Natural killer cell treated with Interleukin-12 subunit alpha and Interleukin-12 subunit beta and Interleukin-15 and Interleukin-18, amount 100 ng/mL, for 72 hours (primary cell): ENCODE measurements around the gene TNFAIP8L3. TPM values are rescaled to one million over a fixed set of nuclear protein-coding genes. Genes with fewer than 3 reads are reported as not detected.

Experiments
- ATAC-seq, 2 donors: fragments of 150-1000 bp; cut with Tn5 transposase in 1 of 2; sonication (Bioruptor Pico), chemical (Tn5 transposase) in 1 of 2; 2 replicates each; pipeline ENCODE4 v1.10.0; 2021
- DNase-seq: peaks from one replicate; pipeline ENCODE4 v3.0.0; 2022; ENCODE audit warnings: low spot score
- H3K27ac Mint-ChIP-seq, 2 donors: 1 replicate in 1 of 2; 2 replicates in 1 of 2; pipeline ENCODE4 v1.8.0; 2022; ENCODE audit warnings: mixed read lengths in 2 of 2, mild to moderate bottlenecking in 1 of 2, moderate library complexity in 1 of 2
- H3K27me3 Mint-ChIP-seq, 2 donors: 1 replicate in 1 of 2; 2 replicates in 1 of 2; pipeline ENCODE4 v1.8.0; 2022; ENCODE audit warnings: mixed read lengths in 2 of 2
- H3K36me3 Mint-ChIP-seq: one replicate; pipeline ENCODE4 v1.8.0; 2022; ENCODE audit warnings: mixed read lengths
- H3K4me1 Mint-ChIP-seq, 2 donors: 1 replicate in 1 of 2; 2 replicates in 1 of 2; pipeline ENCODE4 v1.8.0; 2022; ENCODE audit warnings: low read depth in 2 of 2, mixed read lengths in 2 of 2, mild to moderate bottlenecking in 1 of 2
- H3K4me3 Mint-ChIP-seq: one replicate; pipeline ENCODE4 v1.8.0; 2022; ENCODE audit warnings: mixed read lengths
- H3K9me3 Mint-ChIP-seq: 2 replicates; pipeline ENCODE4 v1.8.0; 2022; ENCODE audit warnings: mixed read lengths
- total RNA-seq, 2 donors: library from RNA; stranded (reverse); gene quantifications; one replicate each; pipeline ENCODE4 v1.2.3, GENCODE V29; 2022

Gene TNFAIP8L3
- total RNA-seq, 2 donors from 2014 or later, result not detected

DNA sequence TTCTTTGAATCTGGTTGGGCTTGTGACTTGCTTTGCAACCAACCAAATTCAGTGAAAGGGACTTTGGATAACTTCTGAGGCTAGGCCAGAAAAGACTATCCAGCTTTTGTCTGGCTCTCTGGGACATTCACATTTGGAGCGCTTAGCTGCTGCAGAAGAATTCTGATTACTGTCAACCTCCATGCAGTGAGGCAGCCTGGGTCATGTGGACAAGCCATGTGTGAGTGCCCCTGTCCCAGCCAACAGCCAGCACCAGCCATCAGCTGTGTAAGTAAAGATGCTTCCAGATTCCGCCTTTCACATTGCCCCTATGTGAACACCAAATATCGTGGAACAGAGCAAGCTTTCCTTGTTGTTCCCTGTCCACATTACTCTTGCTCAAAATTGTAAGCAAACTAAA, 12.9 kb upstream of the TNFAIP8L3 start:
- Mint-ChIP-seq H3K27ac (no peak overlapping the region), H3K9me3 (no peaks in the 10 kb centered on the region), H3K27me3 (peaks cover 35 to 54% of the 10 kb centered on the region in 2 donors), H3K4me3 (no peak overlapping the region), H3K4me1 (no peaks in the 10 kb centered on the region), H3K36me3 (no peaks in the 10 kb centered on the region)
- no peak for DNase-seq
- no peak for ATAC-seq

DNA sequence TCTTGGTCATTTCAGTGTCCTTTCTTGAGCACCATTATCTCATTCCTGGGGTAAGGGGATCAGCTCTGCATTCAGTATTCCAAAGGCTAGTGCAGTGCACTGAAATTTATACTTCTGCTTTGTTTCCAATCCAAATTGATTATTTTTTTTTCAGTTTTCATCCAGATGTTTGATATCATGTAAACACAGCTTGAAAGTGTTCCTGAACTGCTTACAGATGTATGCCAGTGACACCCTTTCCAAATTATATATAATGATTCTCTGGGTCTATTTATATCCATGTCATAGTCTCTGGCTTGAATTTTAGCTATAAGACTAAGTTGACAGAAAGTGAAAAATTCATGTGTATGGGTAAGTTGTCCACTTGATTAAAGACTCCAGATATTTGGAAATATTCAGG, 11.8 kb upstream of the TNFAIP8L3 start:
- no peaks in the 10 kb centered on the region for H3K4me1 Mint-ChIP-seq
- H3K4me3 Mint-ChIP-seq, result no peak overlapping the region
- H3K27me3 Mint-ChIP-seq, result peaks cover 36 to 57% of the 10 kb centered on the region in 2 donors
- no peak overlapping the region for H3K27ac Mint-ChIP-seq
- no peaks in the 10 kb centered on the region for H3K36me3 Mint-ChIP-seq
- DNase-seq (no peak), ATAC-seq (no peak)
- H3K9me3 Mint-ChIP-seq, result no peaks in the 10 kb centered on the region

DNA sequence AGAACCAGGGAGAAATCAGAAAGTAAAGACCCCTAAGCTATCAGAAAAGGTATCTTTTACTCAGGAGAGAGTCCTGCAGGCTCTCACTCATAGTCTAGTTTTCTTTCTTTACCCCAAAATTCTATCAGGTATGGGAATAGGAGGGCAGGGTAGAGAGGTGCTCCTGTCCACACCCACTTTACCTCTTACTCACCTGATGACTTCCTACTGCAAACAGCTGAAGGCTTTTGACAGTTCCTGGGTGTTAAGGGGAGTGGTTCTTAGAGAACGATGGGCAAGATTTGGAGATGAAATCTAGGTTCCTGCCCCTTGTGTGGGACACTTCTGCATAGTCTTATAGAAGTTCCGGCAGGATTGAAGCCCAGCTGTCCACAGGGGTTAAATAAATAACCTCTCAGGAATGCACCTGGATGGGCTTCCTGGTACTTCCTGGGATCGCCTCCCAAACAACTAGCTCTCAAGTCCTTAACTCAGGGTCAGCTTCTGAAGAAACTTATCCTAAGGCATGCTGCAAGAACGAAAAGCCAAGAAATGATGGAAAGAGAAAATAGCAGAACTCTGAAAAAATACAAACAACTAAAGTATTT, 10.8 kb upstream of the TNFAIP8L3 start:
- Mint-ChIP-seq H3K4me1 (no peaks in the 10 kb centered on the region), H3K27me3 (peaks cover 40 to 60% of the 10 kb centered on the region in 2 donors), H3K27ac (no peak overlapping the region), H3K9me3 (no peaks in the 10 kb centered on the region), H3K36me3 (no peaks in the 10 kb centered on the region), H3K4me3 (no peak overlapping the region)
- DNase-seq (no peak), ATAC-seq (no peak)

DNA sequence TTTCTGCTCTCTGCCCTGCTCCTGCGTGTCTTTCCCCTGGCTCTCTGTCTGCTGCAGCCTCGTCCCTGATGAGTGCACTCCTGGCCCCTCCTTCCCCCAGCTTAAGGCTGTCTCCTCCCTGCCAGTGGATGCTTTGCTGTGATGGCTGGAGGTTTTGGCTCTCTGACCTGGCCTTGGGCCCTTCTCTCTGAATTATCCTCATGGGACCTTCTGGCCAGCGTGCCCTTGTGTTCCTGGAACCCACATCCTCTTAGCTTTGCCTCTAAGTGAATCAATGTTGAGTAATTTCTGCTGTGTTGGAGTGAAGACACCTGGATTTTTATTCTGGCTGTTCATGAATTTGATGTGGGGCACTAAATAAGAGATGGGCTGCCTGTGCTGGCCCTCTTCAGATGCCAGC, 9.8 kb upstream of the TNFAIP8L3 start:
- no peaks in the 10 kb centered on the region for H3K4me1 Mint-ChIP-seq
- DNase-seq, result no peak
- H3K4me3 Mint-ChIP-seq, result no peak overlapping the region
- H3K36me3 Mint-ChIP-seq, result no peaks in the 10 kb centered on the region
- peaks cover 40 to 61% of the 10 kb centered on the region in 2 donors for H3K27me3 Mint-ChIP-seq
- no peak for ATAC-seq
- no peaks in the 10 kb centered on the region for H3K9me3 Mint-ChIP-seq
- H3K27ac Mint-ChIP-seq, result no peak overlapping the region

DNA sequence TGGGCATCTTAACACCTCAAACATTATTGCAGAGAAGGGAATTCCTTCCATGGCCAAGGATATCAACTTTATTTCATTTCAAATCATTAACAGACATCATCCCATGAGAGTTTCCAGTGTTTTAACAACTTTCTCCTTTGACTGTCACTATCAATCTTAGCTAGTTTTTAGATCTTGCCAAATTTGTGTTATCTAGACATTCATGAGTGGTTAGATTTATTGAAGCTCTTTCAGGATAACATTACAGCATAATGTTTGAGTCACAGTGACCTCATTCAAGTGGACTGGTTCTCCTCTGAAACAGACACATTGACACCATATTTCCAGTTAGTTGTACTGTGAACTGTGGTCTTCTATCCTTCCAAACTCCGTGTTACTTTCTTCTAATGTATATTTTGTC, 8.6 kb upstream of the TNFAIP8L3 start:
- H3K4me3 Mint-ChIP-seq, result no peak overlapping the region
- H3K9me3 Mint-ChIP-seq, result no peaks in the 10 kb centered on the region
- no peak for ATAC-seq
- H3K36me3 Mint-ChIP-seq, result no peaks in the 10 kb centered on the region
- H3K27ac Mint-ChIP-seq, result no peak overlapping the region
- no peaks in the 10 kb centered on the region for H3K4me1 Mint-ChIP-seq
- no peak for DNase-seq
- H3K27me3 Mint-ChIP-seq, result peaks cover 41 to 63% of the 10 kb centered on the region in 2 donors

DNA sequence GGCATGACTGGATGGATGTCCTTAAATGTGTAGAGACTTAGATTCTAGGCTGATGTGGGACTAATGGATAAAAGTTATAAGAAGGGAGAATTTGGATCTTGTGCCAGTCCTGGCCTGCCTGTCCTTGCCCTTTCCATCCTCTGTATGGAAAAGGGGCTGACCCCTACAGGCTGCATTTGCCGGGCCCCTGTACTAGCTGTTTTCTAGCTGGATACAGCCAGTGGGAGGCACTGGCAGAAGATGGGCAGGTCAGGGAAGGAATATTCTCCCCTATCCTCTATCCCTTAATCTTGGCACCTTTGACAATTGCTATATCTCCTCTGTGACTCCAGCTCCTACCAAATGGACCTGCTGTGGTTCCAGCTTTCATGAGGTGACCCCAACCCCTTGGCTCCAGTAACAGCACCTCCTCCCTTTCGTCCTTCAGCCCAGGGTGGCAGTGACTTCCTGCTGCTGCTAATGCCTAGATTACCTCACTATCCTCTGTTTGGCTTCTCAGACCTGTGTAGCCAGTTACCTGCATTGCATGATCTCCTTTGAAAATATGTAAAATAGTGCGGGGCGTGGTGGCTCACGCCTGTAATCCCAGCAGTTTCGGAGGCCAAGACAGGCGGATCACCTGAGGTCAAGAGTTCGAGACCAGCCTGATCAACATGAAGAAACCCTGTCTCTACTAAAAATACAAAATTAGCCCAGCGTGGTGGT, 6.2 kb upstream of the TNFAIP8L3 start:
- no peaks in the 10 kb centered on the region for H3K9me3 Mint-ChIP-seq
- H3K36me3 Mint-ChIP-seq, result no peaks in the 10 kb centered on the region
- H3K27ac Mint-ChIP-seq, result no peak overlapping the region
- ATAC-seq, result no peak
- H3K4me3 Mint-ChIP-seq, result no peak overlapping the region
- H3K4me1 Mint-ChIP-seq, result no peaks in the 10 kb centered on the region
- H3K27me3 Mint-ChIP-seq, result peaks cover 51 to 80% of the 10 kb centered on the region in 2 donors
- no peak for DNase-seq

DNA sequence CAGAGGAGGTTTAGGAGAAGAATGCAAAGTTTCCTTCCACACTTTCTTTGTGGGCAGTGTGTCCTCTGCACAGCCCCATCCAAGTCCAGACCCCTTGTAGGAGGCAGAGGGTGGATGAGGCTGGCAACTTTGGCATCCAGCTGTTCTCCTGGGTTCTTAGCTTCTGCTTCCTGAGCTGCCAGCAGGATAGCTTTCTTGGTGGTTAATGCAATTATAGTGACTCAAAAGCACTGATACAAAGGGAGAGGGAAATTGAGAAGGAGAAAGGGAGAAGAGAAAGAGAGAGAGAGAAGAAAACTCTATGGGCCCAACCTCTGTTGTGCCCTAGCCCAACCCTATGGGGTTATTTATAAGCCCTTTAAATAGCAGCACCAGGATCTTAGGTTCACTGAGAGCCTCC, 4.5 kb upstream of the TNFAIP8L3 start:
- H3K4me1 Mint-ChIP-seq, result no peaks in the 10 kb centered on the region
- H3K27me3 Mint-ChIP-seq, result peaks cover 52 to 75% of the 10 kb centered on the region in 2 donors
- no peak for DNase-seq
- no peak overlapping the region for H3K4me3 Mint-ChIP-seq
- H3K9me3 Mint-ChIP-seq, result no peaks in the 10 kb centered on the region
- ATAC-seq, result no peak
- H3K27ac Mint-ChIP-seq, result no peak overlapping the region
- H3K36me3 Mint-ChIP-seq, result no peaks in the 10 kb centered on the region

DNA sequence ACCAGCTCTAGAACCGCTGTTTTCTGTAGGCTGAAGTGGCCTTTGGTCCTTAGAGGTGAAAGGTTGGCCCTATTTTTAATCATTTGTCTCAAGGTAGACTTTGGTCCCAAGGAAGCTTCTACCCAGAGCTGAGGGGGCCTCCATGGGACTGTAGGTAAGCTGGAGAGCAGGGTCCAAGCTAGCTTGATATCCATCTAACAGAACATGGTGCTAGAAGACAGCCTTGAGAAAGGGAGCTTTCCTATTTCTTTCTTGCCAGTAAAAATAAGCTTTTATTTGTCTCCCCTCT, 3.6 kb upstream of the TNFAIP8L3 start:
- no peak for ATAC-seq
- H3K27ac Mint-ChIP-seq, result no peak overlapping the region
- H3K4me3 Mint-ChIP-seq, result no peak overlapping the region
- no peaks in the 10 kb centered on the region for H3K4me1 Mint-ChIP-seq
- H3K9me3 Mint-ChIP-seq, result no peaks in the 10 kb centered on the region
- DNase-seq, result no peak
- H3K36me3 Mint-ChIP-seq, result no peaks in the 10 kb centered on the region
- peaks cover 48 to 66% of the 10 kb centered on the region in 2 donors for H3K27me3 Mint-ChIP-seq

DNA sequence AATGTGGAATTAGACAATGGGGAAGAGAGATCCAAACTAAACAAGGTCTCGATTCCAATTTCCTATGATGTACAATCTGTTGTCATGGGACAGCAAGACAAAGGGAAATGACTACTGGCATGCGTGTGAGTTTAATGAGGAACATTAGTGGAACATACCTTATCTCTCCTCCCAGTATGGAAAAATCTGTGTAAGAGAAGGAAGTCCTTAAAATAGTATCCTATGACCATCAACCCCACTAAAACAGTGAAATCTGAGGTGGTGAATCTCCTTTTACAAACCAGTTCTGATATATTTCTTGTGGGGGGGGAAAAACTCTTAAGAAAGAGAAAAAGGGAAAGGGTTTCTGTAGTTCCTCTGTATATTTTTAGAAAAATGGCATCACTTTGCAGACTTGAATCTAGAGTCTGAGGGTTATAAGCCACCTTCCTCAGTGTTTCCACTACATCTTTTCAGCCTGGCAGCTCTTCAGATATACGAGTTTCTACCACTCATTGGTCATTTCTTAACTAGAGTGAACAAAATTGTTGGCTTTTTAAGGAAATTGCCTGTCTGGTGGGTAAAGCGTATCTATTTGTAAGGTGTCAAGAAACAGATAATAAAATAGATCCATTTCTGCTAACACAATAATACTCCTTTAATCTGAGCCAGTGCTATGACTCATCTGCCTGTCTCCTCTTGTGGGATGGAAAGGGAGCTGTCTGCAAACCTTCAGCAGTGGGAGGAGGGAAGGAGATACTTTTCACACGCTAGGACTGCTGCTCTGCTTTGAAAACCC, 3.0 kb upstream of the TNFAIP8L3 start:
- Mint-ChIP-seq H3K4me3 (no peak overlapping the region), H3K27ac (no peak overlapping the region), H3K36me3 (no peaks in the 10 kb centered on the region), H3K4me1 (no peaks in the 10 kb centered on the region), H3K27me3 (peaks cover 45 to 66% of the 10 kb centered on the region in 2 donors), H3K9me3 (no peaks in the 10 kb centered on the region)
- ATAC-seq (no peak), DNase-seq (no peak)

DNA sequence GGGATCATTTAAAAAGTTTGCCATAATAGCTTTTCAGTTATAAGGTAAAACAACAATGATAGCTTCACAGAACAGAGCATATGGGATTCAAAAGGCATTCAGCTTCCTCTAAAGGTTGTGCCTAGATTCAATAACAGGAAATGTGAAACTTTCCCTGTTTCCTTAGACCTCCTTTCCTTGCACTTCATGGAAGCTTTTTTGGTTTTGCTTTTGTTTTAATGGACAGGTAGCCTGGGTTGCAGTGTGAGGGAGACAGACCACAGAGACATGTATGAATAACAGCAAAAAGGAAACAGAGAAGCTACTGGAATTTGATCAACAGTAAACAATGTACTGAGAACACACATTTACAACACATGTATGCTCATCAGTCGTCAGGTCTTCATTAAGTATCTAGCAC, 2.3 kb upstream of the TNFAIP8L3 start:
- Mint-ChIP-seq H3K4me3 (no peak overlapping the region), H3K9me3 (no peaks in the 10 kb centered on the region), H3K27ac (no peak overlapping the region), H3K4me1 (no peaks in the 10 kb centered on the region), H3K27me3 (peaks cover 50 to 67% of the 10 kb centered on the region in 2 donors), H3K36me3 (no peaks in the 10 kb centered on the region)
- ATAC-seq (no peak), DNase-seq (no peak)

DNA sequence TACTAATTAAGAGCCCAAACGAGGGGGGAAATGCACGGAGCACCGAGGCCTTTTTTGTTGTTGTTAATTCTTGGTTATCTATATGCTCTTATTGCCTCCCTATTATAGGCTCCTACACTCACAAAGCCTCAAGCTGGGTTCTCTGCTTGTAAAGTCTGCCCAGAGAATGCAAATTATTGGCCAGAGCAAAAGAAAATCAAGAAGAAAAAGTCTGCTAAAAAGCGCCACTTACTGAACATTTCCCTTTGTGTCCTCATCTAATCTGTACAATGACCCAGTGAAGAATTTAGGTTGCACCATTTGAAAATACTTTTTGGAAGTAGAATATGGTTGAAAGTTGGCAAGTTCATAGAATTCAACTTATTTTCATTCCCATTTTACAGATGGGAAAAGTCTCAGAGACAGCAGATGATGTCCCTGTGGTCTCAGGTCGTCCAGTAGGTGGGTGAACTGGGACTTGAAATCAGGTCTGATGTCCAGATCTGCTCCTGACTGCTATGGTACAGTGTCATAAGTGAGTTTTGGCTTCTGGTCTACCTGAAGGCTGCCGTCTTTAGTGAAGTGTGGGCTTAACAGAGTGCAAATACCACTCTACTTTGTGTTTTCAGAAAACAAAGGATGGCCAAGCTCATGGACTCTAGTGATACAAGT, 1.1 kb upstream of the TNFAIP8L3 start:
- Mint-ChIP-seq H3K9me3 (no peaks in the 10 kb centered on the region), H3K4me3 (no peak overlapping the region), H3K27ac (no peak overlapping the region), H3K36me3 (no peaks in the 10 kb centered on the region), H3K27me3 (peaks cover 51 to 79% of the 10 kb centered on the region in 2 donors), H3K4me1 (no peaks in the 10 kb centered on the region)
- ATAC-seq, result no peak
- no peak for DNase-seq

DNA sequence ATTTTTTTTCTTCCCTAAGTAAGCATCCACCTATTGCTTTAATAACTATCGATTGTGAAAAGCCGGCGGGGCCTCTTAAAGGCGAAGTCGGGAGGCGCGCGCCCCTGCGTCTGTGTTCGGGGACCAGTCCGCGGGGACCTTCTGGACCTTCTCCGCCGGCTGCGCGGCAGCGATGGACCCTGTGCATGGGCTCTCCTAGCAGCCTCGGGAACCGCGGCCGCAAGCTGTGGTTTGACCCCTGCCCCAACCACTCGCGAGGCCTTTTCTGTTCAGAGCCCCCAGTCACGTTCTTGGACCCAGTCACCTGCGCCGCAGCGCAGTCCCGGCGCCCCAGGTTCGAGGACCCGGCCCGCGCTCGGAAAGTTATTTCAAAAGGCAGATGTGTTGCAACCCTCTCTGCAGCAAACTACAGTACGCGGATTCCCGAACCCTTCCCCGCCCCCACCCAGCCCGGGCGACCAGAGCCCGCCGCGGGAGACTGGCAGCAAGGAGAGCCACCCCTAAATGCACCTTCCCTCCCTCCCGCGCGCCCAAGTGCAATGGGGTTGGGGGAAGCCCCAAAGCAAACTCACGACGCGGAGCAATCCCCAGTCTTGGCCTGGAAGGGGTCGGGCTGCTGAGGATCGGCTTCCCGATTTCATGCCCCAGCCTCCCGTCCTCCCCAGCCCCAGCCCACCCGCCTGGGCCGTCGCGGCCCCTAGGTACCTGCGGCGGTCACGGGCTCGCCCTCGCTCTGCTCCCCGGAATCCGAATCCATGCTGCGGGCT, 684 bp downstream of the TNFAIP8L3 start:
- no peaks in the 10 kb centered on the region for H3K36me3 Mint-ChIP-seq
- no peaks in the 10 kb centered on the region for H3K9me3 Mint-ChIP-seq
- no peaks in the 10 kb centered on the region for H3K4me1 Mint-ChIP-seq
- H3K4me3 Mint-ChIP-seq, result peak overlapping the region; percentile 17
- peaks cover 55 to 79% of the 10 kb centered on the region in 2 donors for H3K27me3 Mint-ChIP-seq
- no peak for DNase-seq
- ATAC-seq, result peak in 1 of 2 donors; percentile 7
- no peak overlapping the region for H3K27ac Mint-ChIP-seq

DNA sequence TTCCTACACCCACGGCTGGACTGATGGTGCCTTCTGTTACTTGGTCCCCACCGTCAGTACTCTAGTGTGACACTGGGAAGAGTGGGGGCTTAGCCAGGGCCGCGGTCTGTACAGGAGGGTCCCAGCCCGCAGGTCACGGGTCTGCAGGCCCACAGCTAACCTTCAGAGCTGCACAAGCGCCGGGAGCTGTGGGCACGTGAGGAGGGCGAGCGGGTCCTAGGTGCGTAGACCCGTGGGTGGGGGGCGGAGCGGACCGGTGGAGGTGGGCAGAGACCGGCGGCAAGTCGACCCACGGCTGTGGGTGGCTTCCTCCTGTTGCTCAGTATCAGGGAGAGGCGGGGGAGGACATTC, 1.2 kb downstream of the TNFAIP8L3 start:
- H3K36me3 Mint-ChIP-seq, result no peaks in the 10 kb centered on the region
- ATAC-seq (no peak), DNase-seq (no peak)
- no peaks in the 10 kb centered on the region for H3K9me3 Mint-ChIP-seq
- peaks cover 61 to 82% of the 10 kb centered on the region in 2 donors for H3K27me3 Mint-ChIP-seq
- no peak overlapping the region for H3K4me3 Mint-ChIP-seq
- H3K27ac Mint-ChIP-seq, result no peak overlapping the region
- no peaks in the 10 kb centered on the region for H3K4me1 Mint-ChIP-seq
